Omental fat pad (tissue), 4 donors: ENCODE results near the gene FSD1. TPM values are rescaled to one million over a fixed set of nuclear protein-coding genes. Genes with fewer than 3 reads are reported as not detected.
"Not testable (repeated sequence)": the region's sequence is repeated elsewhere in the genome, so short reads cannot be mapped to it uniquely, and the experiment has no call there.

Experiments
- ATAC-seq: fragments of 150-250 bp; one replicate; pipeline ENCODE4 v1.9.1; 2016; ENCODE audit warnings: mild to moderate bottlenecking, moderate library complexity; ENCODE audit not compliant: low FRiP score
- DNase-seq: peaks from one replicate; pipeline ENCODE4 v3.0.0-alpha.2; 2019; ENCODE audit warnings: low spot score
- CTCF ChIP-seq, 3 donors: fragments of 450-650 bp; IDR thresholded peaks; one replicate each; pipeline ENCODE4 v1.5.1; 2016 to 2017; ENCODE audit warnings: antibody characterized with exemption in 3 of 3, mild to moderate bottlenecking in 3 of 3, moderate library complexity in 2 of 3
- total RNA-seq, 4 donors: library from RNA; depleted of rRNA; stranded (reverse); fragments of >200 nt; gene quantifications; one replicate each; pipeline ENCODE4 v1.1.0, GENCODE V29; 2016

FSD1 gene
- total RNA-seq, 4 donors from 2014 or later = not detected

- TF ChIP-seq CTCF (IDR thresholded peaks at IDR 0.05) = no peak
Observed at GRCh38 chr19:4345342-4346019, 41.1 kb downstream of the FSD1 start.

DNA sequence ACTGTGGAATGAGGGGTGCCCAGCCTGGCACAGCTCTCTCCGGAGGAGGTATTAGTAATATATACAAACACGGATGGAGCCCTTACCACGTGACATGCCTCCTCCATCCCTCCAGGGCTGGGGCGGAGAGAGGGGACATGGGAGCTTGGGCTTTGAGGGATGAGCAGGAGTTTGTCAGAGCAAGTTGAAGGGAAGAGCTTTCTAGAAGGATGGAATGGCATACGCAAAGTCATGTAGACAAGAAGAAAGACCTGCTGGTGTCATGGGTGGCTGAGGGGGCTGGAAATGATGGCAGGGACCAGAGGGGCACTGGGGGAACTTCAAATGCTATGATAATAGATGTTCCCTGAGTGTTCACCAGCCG, 41.6 kb downstream of the FSD1 start:
- ATAC-seq (no peak), DNase-seq (no peak)
- TF ChIP-seq CTCF (IDR thresholded peaks at IDR 0.05) = no peak

More at GRCh38 chr19:4345342-4346019, 41.1 kb downstream of the FSD1 start:
- ATAC-seq (no peak), DNase-seq (no peak)

DNA sequence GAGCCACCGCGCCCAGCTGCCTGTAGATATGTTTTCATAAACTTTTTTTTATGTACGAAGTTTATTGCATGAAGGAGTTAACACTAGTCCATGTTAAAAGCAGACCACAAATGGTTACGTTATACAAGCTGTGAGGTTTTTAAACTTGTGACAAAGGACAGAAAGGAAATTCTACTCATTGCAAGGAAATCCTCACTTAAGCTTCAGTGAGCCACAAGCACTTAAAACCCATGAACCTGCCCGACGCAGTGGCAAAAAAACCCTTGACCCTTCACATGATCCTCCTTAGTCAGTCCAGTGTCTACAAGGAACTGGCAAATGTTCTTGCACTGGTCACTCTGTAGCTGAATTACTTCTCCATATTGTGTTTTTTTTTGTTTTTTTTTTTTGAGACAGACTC, 43.1 kb downstream of the FSD1 start:
- no peak for TF ChIP-seq CTCF (IDR thresholded peaks at IDR 0.05)
- no peak for DNase-seq
- no peak for ATAC-seq

GRCh38 chr19:4349225-4349624, 44.8 kb downstream of the FSD1 start:
- not testable (repeated sequence) for DNase-seq, ATAC-seq

DNA sequence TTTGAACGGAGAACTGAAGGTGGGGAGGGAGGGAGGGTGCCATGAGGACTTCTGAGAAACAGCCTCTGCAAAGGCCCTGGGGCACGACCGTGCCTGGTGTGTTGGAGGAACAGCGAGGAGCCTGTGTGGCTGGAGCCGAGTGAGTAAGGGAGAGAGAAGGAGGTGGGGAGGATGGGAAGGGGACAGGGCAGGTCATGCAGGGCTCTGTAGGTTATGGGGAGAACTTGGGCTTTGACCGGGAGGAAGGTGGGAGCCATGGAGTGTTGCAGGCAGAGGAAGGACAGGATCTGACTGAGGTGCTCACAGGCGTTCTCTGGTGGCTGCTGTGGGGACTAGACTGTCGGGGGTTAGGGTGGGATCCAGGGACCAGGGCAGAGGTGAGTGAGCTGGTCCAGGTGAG, 45.7 kb downstream of the FSD1 start:
- DNase-seq (no peak), ATAC-seq (no peak)
- TF ChIP-seq CTCF (IDR thresholded peaks at IDR 0.05) = no peak

GRCh38 chr19:4350726-4351125, 46.3 kb downstream of the FSD1 start:
- no peak for DNase-seq
- no peak for TF ChIP-seq CTCF (IDR thresholded peaks at IDR 0.05)
- no peak for ATAC-seq

GRCh38 chr19:4352701-4353121, 48.3 kb downstream of the FSD1 start:
- DNase-seq = no peak
- ATAC-seq = no peak
- no peak for TF ChIP-seq CTCF (IDR thresholded peaks at IDR 0.05)
